GM18867 (cell line): Measurements from ENCODE around the gene MYO1E.
"Not testable (repeated sequence)": the region's sequence is repeated elsewhere in the genome, so short reads cannot be mapped to it uniquely, and the experiment has no call there.

Source experiments
- ATAC-seq: cut with Tn5 transposase; IDR thresholded peaks from one replicate; pipeline ENCODE4 v1.9.1; 2021; ENCODE audit warnings: mild to moderate bottlenecking, moderate library complexity; ENCODE audit not compliant: unreplicated experiment

The MYO1E gene

DNA sequence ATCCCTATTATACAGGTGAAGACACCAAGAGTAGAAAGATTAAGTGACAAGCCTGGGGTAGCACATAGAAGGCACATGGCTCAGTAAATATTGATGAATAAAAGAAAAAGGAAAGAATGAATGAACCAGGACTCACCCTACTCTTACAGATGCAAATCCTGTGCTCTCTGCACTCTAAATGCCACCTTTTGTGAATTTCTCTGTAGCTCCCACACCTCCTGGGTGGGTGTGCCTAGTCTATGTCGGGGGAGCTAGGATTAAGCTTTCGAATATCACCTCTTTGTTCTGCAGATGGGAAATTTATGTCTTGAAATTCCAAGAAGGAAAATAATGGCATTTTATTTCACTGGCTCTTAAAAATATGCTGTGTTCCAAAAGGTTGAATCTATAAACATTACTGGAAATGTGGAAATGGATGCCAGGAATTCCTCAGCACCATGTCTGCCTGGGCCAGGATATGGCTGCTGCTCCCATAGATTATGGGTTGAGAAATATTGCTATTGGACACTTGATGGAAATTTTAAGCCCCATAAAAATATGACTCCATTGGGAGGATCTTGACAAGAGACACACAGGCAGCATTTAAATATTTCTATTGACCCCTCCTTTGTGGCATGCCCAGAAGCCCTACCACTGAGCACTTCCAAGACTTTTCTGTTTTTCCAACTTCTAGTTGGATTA, 224.4 kb downstream of the MYO1E start:
- ATAC-seq = no peak

DNA sequence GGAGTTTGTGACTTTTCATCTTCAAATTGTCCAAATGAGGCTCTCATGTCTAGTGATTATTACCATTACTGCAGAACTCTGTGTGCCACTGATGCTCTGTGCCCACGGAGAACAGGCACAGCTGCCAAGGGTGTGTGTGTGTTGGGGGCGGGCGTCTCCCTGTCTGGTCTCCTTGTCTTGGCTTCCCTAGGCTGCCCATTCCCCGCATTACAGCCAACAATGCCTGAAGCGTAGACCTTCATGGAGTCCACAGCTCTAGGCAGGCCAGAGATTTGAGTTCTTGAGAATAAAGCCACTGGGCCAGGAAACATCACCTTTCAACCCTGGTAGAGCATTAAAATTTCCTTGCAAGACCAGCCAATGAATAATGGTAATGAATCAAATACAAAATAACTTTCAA, 225.0 kb downstream of the MYO1E start:
- ATAC-seq = no peak

DNA sequence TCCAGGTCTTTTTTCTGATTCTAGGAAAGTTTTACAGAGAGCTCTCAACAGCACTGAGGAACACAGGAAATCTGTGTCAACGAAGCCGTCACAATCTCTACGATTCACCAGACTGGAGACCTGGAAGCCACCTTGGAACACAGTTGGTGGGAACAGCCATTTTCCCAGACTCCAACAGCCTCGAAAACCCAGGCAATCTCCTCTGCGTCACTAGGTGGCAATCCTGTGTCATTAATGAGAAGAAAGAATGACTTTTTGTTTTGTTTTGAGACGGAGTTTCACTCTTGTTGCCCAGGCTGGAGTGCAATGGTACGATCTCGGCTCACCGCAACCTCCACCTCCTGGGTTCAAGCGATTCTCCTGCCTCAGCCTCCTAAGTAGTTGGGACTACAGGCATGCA, 228.1 kb downstream of the MYO1E start:
- ATAC-seq = not testable (repeated sequence)

DNA sequence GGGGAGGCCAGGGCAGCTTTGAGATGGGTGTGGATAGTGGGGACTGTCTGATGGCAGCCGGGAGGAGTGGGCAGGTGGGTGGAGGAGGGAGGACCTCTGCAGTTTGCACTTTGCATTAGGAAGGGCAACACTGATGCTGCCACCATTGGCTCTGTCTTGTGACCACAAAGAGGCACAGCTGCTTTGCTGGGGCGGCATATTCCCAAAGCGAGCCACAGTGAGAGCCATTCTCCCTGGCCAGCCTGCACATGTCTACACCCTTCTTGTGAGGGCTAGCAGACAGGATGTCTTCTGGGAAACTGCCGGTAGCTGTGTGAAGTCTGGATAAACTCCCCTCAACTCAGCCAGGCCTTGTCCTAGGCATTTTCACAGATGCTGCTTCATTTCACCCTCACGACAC, 229.4 kb downstream of the MYO1E start:
- no peak for ATAC-seq

DNA sequence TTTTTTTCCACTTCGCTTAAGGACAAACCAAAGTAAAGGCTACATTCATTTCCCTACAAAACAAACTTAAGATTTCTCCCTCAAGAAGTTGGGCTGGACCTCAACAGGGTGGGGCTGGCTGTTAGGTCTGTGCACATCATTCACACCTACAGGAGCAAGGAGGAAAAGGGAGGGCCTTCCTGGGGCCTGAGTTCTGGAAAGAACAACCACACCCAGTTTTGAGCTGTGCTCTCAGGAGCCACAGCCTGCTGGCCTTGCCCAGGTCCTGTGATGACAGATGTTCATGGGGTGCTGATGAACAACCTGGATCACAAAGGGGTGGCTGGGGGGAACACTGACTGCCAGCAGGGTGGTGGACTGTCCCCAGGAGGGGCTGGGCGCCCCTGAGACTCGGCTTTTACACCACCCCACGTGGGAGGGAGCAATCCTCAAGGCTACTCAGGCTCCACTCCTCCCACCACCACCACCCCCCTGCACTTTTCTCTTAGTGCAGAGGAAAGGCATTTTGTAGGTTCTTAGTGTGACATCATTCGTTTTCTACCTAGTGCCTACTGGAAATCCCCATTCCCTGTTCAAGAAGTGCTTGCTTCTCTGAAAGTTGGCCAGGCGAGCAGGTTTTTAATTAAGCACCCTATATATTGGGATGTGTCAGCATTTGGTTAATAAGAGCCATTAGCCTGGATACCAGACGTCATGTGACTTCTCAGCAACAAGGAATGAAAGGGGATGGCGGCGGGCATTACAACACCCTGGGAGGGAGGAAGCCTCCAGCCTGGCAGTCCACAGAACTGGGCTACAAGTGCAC, 232.0 kb downstream of the MYO1E start:
- ATAC-seq = no peak

DNA sequence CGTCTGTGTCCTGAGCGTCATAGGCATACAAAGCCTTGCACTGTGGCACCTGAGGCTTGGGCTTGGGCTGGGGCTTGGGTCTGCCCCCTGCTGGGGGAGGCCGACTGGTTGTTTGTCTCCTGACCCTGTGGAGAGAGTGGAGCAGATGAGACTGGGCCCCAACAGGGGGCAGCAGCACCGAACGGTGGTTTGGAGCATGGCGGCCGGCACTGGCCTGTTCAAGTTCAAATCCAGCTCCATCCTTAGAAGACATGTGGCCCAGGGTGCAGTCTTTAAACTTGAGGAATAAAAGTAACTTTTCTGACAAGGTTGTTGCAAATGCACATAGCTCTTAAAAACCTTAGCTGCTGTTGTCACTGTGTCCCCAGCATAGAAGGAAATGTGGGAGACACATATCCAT, 234.4 kb downstream of the MYO1E start:
- peak; percentile 73 for ATAC-seq

DNA sequence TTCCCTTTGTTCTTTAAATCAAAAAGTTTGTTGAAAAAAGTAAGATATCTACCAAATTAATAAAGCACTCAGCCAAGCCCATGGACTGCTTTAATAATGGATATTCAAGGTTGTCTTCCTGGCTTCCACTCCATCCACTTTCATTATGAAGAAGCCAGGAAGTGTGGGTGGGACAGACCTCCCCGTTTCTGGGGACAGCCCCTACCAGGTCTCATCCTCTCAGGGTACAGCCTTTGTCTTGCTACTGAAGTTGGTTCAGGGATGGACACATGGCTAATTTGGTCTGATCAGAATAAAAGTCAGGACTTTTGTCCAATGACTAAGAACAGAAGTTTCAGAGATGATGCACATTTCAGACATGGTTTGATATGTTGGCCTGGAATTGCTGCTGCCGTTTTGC, 235.1 kb downstream of the MYO1E start:
- no peak for ATAC-seq

DNA sequence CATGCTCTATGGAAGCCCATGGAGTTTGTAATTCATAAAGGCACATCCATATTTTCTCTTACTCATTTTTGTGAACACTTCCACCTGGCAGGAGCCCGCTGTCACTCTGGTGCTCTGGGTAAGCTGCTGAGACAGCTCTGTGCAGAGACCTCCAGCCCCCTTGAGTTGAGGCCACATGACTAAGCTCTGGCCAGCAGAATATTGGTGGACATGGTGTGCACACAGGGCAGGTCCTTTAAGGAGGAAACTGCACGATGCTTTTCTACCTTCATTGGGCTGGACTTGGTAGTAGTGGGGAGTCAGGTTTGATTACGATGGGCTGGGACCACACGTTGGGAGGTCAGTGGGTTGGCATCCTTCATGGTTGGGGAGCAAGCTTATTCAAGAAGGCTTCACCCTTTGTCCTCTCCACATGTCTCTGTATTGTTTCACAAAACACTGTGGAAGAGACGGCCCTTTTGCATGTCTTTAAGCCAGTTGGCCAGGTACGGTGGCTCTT, 238.7 kb downstream of the MYO1E start:
- no peak for ATAC-seq

DNA sequence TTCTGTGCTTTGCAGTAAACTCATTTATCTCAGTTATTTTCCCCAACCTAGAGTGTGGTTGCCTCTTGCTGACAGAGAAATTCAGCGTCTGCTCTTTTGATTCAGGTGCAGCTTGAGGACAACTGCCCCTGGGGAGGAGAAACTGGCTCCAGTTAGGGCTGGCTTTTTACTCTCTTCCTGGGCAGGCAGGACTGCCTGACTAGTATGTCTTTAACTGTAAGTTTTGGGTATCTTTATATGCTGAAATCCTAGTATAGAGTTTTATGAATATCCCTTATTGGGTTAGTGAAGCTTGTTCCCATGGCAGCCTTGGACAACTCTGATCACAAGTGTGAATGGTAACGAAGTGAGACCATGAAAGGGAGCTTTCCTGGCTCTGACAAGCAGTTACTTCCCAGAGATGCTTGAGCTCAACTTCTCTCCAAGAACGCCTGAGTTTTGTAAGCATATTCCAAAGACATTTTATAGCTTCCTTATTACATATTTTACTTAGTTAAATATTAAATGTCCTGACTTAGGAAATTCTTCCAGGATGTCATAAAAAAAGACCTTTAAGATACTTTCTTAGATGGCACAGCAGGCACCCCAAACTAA, 240.6 kb downstream of the MYO1E start:
- ATAC-seq = no peak

DNA sequence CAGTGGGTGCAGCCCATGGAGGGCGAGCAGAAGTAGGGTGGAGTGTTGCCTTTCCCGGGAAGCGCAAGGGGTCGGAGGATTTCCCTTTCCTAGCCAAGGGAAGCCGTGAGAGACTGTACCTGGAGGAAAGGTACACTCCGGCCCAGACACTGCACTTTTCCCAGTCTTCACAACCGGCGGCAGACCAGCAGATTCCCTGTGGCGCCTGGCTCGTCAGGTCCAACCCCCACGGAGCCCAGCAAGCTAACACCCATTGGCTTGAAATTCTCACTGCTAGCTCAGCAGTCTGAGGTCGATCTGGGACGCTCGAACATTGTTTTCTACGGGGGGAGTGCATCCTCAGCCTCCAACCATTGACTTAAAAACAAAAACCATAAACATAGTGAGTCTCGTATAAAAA, 241.2 kb downstream of the MYO1E start:
- no peak for ATAC-seq

DNA sequence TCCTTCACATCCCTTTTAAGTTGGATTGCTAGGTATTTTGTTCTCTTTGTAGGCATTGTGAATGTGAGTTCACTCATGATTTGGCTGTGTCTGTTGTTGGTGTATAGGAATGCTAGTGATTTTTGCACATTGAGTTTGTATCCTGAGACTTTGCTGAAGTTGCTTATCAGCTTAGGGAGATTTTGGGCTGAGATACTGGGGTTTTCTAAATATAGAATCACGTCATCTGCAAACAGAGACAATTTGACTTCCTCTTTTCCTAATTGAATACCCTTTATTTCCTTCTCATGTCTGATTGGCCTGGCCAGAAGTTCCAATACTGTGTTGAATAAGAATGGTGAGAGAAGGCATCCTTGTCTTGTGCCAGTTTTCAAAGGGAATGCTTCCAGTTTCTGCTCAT, 245.4 kb downstream of the MYO1E start:
- not testable (repeated sequence) for ATAC-seq

DNA sequence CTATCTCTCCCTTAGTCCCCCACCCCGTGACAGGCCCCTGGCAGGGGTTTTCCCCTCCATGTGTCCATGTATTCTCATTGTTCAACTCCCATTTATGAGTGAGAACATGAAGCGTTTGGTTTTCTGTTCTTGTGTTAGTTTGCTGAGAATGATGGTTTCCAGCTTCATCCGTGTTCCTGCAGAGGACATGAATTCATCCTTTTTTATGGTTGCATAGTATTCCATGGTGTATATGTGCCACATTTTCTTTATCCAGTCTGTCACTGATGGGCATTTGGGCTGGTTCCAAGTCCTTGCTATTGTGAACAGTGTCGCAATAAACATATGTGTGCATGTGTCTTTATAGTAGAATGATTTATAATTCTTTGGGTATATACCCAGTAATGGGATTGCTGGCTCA, 247.0 kb downstream of the MYO1E start:
- ATAC-seq = not testable (repeated sequence)

DNA sequence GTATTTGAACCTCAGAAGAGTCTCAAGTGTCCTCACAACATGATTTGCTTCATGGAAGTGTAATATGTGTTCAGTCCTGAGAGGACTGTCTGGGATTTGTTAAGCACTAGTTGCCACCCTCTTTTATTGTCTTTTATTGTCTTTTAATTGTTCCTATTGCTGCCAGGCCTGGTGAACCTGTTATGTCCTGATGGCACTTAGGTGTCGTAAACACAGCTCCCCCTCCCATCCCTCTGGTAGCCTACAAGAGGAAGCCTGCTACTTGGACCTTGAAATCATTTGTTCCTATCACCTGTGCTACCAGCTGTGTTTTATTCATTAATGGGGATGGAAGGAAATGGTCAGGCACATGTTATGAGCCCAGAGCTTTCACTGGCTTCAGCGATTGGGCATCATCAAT, 248.4 kb downstream of the MYO1E start:
- ATAC-seq = no peak

DNA sequence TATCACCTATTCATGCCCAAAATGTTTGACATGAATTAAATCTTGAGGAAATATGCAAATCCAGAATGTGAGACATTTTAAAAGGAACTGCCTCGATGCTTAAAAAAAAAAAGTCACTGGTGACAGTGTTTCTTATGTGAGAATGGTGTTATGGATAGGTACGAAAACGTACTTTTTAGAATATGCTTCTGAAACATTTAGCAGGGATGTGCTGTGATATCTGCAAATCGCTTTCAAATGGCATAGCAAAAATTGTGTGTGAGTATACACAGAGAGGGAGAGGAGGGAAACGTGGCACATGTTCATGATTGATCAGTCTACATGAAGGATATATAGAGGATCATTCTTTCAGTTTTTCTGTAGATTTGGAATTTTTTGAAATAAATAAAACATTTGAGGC, 251.7 kb downstream of the MYO1E start:
- no peak for ATAC-seq

DNA sequence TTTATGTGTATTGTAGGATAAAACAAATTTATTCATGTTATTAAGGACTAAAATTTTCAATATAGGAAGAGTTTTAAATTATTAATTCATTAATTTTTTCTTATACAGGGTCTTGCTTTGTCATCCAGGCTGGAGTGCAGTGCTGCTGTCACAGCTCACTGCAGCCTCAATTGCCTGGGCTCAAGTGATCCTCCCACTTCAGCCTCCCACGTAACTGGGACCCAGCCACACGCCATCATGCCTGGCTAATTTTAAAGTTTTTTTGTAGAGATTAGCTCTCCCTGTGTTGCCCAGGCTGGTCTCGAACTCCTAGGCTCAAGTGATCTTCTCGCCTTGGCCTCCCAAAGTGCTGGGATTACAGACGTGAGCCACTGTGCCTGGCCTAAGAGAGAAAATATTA, 253.0 kb downstream of the MYO1E start:
- no peak for ATAC-seq

DNA sequence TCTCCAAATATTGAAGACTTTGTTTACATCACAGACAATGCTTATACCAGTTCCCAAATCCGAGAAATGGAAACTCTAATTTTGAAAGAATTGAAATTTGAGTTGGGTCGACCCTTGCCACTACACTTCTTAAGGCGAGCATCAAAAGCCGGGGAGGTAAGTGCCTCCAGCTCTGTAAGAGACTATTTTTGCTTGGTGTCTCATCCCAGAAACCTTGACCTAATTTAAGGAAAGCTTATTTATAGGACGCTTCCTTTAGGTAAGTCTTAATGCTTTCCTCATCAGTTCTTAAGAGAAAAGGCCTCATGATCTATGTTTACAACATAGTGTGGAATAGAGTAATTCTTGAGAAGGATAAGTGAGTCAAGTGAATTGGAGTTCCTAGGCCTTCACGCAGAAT, 255.9 kb downstream of the MYO1E start:
- ATAC-seq = no peak

DNA sequence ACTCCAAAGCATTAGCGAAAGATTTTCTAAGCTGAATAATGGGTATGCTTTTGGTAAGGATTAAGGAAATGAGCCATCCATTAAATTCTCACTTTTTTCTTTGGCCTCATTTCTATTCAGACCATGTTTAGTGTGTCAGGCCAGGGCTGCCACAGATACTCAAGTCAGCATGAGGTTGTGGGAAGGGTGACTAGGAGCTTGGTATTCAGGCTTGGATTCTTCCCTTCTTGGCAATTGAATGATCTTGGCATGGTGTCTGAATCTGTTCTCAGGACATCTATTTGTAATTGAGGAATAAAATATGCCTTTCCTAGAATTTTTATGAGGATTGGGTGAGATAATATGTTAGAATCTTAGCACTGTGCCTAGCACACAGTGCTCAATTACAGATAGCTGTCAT, 256.5 kb downstream of the MYO1E start:
- ATAC-seq = no peak

DNA sequence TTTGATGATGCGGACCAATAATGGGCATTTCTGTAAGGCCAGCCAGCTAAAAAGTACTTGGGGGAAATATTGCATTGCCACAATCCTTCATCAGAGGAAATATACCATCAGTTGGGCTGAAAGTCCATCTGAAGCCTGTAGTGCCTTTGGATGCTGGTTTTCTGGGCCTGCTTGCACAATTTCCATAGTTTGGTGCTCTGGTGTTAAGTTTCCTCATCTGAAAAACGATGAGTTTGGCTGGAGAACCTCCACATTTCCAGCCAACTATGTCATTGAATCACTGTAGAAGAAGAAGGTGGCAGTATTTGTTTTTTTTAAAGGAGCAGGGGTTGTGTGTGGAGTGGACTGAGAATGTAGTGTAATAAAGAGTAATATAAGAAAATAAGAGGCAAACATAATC, 257.6 kb downstream of the MYO1E start:
- no peak for ATAC-seq

DNA sequence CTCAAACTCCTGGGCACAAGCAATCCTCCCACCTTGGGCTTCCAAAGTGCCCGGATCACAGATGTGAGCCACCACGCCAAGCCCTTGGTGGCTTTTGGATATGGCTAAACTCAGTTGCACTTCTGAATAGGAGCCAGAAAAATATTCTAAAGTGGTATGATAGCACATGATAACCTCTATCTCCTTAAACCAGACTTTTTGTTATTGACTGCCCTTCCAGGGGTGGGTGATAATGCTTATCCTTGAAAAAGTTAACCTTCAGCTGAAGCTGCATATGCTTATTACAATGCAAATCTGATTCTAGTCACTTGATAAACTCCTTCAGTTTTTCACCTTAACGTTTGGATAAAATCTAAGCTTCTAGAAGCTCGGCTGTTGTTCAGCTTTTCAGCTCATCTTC, 261.4 kb downstream of the MYO1E start:
- no peak for ATAC-seq

DNA sequence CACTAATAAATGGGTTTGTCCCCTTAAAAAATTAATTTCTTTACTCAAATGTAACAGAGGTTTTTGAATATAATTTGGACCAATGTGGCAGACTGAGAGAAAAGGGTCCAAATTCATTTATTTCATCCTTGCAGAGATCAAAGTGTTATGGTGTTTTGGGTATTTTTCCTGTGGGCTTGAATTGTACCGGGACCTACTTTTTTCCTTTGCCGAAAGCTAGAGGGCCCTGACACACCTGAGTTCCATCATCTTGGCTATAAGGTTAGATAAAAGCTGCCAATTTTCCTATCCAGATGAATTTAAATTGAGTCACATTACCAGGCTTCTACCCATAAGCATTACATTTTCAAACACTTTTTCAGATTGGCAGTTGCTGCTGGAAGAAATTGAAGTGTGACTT, 266.8 kb downstream of the MYO1E start:
- no peak for ATAC-seq

DNA sequence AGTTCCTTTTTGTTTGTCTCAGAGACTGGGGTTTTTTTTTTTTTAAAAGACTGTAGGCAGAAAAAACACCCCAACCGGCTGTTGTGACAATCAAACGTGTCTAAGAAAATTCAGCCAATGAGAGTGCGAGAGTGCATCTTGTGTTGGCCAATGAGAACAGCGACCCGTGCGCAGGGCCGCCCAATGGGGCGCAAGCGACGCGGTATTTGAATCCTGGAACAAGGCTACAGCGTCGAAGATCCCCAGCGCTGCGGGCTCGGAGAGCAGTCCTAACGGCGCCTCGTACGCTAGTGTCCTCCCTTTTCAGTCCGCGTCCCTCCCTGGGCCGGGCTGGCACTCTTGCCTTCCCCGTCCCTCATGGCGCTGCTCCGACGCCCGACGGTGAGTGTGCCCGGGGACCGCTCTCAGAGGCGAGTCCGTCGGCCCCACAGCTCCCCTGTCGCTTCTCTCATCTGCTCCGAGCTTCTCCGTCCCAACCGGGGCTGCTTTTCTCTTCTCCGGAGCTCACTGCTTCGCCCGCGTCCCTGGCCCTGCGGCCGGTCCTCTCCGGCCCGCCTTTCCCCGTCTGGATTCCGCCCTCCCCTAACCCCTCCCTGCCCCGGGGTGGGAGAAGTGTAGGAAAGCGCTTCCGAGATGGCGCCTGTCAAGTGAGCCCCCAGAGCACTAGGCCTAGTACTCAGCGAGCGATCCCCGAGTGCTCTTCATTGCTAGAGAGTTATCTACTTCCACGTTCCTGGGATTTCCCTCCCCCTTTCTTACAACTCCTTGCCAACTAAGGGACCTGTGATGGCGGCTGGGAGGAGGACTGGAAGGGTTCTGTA, 267.5 kb downstream of the MYO1E start, which contains the start of gene CCNB2:
Gene CCNB2 (plus strand): TSS at position 235 of the 821 bp plus-strand sequence. CDS start 123 bp downstream, at position 358.
- ATAC-seq = peak; percentile 98
